Nucleus accumbens (tissue), 56 donors: ENCODE measurements around the gene PCIF1.

Source experiments
- DNase-seq, 56 donors: peaks; one replicate each; lab custom pipeline; 2025; lab: John Stamatoyannopoulos, UW

PCIF1 gene

DNA sequence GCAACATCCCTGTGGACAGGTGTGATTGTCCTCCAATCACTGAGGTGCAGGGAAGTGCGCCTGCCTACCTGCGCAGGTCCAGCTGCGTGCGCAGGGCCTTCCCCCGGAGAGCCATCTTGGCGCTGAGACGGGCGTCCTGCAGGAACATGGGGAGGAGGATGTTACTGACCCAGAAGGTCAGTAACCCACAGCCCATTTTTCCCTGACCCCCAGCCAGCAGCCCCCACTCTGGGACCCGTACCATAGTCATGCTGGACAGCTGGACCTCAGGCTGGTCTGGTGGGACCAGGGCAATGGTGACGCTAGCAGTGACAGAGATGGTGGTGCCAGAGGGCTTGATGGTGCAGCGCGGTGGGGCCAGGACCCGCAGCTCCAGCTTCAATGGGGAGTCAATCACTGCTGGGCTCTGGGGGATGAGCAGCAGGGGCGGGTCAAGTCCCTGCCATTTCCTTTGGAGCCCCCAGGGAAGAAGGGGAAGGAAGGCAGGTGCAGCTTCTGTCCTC is 32.2 kb upstream of the PCIF1 start:
- no peak for DNase-seq

DNA sequence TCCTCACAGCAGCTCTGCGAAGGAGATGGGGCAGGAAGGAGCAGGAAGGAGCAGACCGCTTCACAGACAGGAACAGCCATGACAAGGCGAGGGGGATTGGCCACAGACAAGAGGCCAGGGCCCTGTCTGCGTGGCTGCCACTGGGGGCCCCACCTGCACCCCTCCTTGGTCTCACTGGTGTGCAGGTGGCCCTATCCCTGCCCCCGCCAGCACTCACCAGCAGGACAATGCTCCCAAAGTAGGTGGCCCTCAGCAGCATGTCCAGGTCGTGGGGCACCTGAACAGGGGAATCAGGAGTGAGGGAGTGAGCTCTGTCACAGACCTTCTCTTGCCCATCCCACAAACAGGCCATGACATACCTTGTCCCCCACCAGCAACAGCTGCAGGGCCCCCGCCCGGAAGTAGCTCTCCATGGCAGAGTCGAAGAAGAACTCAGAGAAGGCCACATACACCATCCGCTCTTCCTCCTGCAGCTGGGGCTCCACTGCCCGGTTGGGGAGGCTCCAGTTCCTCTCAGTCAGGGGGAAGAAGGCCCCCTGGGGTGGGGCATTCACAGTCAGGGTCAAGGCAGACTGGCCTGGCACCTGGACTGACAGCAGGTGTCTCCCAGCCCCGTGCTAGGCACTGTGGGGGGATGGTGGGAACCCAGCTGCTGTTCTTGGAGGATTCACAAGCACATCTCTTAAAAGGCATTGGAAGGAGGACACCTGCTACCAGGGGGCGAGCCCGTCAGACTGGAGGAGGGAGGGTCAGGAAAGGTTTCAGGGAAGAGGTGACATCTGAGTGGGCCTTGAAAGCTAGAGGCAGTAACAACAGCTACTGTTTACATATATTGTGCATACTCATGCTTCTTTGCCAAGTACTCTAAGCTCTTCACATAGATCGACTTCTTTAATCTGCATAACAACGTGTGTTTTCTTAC is 29.6 kb upstream of the PCIF1 start:
- no peak for DNase-seq

DNA sequence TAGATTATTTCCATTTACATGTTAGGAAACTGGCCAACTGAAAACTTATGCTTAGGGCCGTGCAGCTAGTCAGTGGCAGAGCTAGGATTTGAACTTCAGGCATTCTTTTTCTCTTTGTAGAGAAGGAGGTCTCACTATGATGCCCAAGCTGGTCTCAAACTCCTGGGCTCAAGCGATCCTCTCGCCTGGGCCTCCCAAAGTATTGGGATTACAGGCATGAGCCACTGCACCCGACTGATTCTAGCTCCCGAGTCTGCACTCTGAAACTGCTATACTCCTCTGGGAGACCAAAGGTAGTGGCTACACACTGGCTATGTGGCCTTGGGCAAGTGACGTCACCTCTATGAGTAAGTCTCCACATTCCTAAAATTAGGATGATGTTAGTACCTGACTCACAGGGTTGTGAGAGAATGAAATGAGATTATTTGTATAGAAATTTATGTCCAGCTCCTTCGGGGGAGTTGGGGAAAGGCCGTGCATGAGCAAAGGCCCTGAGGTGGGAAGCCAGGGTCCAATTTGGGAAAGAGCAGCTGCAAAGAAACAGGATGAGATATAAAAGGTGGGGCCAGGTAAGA is 28.9 kb upstream of the PCIF1 start:
- DNase-seq, result no peak

DNA sequence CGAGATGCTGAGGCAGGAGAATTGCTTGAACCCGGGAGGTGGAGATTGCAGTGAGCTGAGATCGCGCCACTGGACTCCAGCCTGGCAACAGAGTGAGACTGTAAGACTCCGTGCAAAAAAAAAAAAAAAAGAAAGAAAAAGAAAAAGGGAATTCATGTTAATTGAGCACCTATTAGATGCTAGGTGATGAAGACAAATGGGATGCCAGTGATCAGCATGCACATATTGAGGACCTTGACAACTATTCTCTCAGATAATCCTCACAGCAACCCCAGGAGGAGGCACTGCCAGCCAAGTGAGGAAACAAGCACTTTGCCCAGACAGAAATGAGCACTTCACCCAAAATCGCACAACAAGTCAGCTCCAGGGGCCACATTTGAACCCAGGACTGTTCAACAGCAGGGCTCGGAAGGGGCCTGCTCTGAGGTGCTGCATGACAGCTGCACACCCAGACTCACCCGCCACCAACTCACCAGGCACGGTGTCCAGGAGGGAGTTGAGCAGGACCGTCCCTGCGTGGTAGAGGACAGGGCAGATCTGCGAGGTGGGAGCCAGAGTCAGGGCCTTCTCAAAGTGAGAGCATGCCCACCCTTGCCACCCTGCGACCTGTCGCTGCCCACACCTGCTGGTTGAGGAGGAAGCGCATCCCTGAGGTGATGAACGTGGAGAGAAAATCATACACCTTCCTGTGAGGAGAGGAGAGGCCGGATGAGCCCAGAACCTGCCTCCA is 27.1 kb upstream of the PCIF1 start:
- DNase-seq, result no peak

GRCh38 chr20:45908084-45908483 is 26.4 kb upstream of the PCIF1 start:
- DNase-seq, result no peak

GRCh38 chr20:45909336-45909808 is 25.1 kb upstream of the PCIF1 start:
- no peak for DNase-seq

DNA sequence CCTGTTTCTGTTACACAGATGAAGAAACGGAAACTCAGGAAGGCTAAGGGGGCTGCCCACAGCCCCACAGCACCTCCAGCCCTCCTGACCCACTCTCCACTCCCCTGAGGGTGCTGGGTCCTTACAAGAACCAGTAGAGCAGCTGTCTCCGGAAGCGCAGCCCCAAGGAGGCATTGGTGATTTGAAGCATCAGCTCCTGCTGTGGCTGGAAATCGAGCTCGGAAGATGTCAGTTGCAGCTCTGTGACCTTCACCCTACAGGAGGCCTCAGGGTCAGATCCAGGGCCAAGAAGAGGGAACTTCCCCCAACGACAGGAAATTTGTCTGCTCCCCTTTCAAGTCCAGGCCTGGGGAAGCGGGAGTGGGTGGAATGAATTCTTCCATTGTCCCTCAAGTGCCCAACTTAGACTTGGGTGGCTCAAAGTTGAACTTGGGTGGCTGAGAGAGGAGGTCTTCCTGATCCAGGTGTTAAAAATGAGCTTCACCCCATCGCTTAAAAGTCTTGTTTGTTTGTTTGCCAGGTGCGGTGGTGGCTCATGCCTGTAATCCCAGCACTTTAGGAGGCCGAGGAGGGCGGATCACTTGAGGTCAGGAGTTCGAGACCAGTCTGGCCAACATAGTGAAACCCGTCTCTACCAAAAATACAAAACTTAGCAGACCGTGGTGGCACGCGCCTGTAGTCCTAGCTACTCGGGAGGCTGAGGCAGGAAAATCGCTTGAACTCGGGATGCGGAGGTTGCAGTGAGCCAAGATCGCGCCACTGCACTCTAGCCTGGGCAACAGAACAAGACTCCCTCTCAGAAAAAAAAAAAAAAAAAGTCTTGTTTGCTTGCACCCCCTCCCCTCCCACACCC is 24.4 kb upstream of the PCIF1 start:
- DNase-seq, result no peak

DNA sequence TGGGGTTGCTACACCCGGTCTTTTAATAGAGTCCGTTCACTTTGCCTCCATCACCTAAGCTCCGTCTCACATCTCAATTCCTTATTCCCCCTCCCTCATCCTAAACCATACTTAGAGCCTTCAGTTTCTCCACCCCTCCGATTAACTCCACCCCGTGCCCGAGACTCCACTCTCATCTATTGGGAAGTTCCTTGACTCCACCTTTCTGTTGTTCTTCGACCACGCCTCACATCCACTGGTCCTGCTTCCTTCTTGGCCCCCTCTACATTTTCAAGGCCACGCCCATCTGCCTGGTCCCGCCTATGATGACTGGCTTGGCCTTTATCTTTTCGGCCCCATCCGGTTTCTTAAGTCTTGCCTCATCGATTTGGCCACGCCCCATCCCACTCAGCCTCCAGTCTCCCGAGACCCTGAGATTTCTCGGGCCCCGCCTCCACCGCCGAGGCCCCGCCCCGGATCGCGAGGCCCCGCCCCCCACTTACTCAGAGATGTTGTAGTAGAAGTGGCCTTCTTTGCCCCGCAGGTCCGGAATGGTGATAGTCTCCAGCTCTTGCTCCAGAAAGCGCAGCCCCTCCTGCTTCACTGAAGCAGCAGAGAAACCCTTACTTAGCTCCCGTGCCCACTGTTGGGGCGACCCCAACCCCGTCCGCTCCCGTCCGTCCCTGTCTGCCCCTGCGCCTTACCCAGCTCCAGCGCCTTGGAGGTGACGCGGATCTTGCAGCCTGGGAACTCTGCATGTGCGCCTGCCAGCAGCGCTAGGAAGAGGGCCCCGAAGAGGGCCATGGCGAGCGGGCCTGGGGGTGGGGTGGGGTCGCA is 23.6 kb upstream of the PCIF1 start:
- peak; percentile 6 to 92 (median 70) for DNase-seq

GRCh38 chr20:45911486-45912343 is 22.8 kb upstream of the PCIF1 start, which contains the start of gene PLTP:
TSS of gene PLTP (minus strand) at chr20:45912155. CDS start at chr20:45911452, 703 bp downstream.
- peak in 52 of 56 donors; percentile 22 to 86 (median 60) for DNase-seq

GRCh38 chr20:45912344-45912682 is 22.2 kb upstream of the PCIF1 start:
- DNase-seq, result no peak

DNA sequence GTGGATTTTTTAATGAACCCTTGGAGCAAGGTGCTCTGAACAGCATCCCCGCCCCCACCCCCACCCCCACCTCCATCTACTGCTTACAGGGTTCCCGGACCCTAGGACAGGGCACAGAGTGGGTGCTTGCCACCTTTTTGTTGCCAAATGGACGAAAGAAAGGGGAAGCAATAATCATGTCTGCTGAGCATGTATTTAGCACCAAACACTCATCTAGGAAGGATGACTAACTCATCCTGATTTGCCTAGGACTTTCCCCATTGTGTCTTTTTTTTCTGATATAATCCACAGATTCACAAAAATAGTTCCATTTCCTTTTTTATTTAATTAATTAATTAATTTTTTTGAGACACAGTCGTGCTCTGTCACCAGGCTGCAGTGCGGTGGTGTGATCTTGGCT is 21.4 kb upstream of the PCIF1 start:
- no peak for DNase-seq

GRCh38 chr20:45917790-45918141 is 16.7 kb upstream of the PCIF1 start:
- DNase-seq, result no peak

DNA sequence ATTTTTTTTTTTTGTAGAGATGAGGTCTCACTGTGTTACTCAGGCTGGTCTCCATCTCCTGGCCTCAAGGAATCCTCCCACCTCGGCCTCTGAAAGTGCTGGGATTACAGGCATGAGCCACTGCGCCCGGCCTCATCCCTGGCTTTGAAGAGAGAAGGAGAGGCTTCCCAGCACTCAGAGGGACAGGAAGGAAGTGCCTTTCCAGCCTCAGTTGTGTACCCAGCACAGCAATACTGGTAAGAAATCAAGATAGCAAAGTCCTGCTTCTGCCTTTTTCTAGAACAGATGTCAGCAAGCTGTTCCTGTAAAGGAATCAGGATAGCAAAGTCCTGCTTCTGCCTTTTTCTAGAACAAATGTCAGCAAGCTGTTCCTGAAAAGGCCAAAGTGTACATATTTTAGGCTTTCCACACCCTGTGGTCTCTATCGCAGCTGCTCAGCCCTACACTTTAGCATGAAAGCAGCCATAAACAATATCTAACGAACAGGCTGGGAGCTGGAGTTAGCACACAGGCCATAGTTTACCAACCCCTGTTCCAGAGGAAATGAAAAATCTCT is 16.2 kb upstream of the PCIF1 start:
- DNase-seq, result no peak

- no peak for DNase-seq
These were observed 15.5 kb upstream of the PCIF1 start for GRCh38 chr20:45918779-45919537.

DNA sequence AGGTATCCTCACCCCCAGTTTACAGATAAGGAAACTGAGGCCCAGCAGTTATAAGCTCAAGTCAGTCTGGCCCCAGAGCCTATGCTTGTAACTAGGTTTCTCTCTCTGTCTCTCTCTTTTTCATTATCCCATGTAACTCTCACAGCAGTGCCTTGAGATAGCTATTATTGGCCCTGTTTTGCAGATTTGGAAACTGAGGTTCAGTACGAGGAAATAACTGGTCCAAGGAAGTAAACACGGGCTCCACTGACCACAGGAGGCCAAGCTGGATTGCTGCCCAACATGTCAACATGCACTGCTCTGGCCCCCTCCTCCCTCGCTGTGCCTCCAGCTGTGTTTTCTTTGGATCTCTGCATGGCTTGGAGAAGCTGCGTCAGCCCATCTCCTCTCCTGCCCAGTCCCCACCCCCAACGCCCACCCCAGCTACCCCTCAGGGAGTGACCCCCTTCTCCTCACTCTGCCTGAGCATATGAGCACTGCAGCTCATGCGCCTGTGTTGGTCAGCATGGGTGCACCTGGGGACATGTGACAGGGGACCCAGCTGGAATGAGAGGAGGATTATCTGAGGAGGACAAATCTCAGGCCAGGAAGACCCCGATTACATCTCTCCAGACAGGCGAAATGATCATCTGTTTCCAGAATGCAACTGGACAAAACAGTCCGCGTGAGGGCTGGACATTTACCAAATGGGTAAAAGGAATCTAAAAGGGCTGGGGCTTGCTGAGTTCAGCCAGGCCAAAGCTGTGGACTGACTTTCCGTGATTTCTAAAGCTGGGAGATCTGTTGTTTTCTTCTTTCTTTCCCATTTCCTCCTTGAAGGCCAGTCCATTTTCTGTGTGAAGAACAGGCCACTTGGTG is 14.7 kb upstream of the PCIF1 start:
- no peak for DNase-seq
